Panc1 (cell line): Measurements from ENCODE around the gene ITGA2B. TPM values are rescaled to one million over a fixed set of nuclear protein-coding genes. Genes with fewer than 3 reads are reported as not detected.

Experiments
- total RNA-seq: library from RNA; stranded (reverse); gene quantifications from one replicate; pipeline ENCODE4 v1.2.1, GENCODE V29; 2021; ENCODE audit not compliant: unreplicated experiment

ITGA2B gene
- total RNA-seq, 1 experiment from 2014 or later = 2.4 TPM

Other genes starting within 250 kb of the ITGA2B start
- 7.8 TPM for gene HROB, start 247.7 kb downstream of the ITGA2B start, total RNA-seq
- gene ASB16, start 218.9 kb downstream of the ITGA2B start, total RNA-seq = not detected
- 30.7 TPM for gene TMUB2, start 202.7 kb downstream of the ITGA2B start, total RNA-seq
- gene ATXN7L3, start 189.8 kb downstream of the ITGA2B start, total RNA-seq = 69.8 TPM
- gene UBTF, start 170.0 kb downstream of the ITGA2B start, total RNA-seq = 116 TPM
- gene SLC4A1, start 121.5 kb downstream of the ITGA2B start, total RNA-seq = not detected
- 3.6 TPM for gene RUNDC3A, start 81.0 kb downstream of the ITGA2B start, total RNA-seq
- 138 TPM for gene SLC25A39, start 64.8 kb downstream of the ITGA2B start, total RNA-seq
- 304 TPM for gene GRN, start 44.3 kb downstream of the ITGA2B start, total RNA-seq
- gene FAM171A2, start 25.8 kb downstream of the ITGA2B start, total RNA-seq = 7.6 TPM
- gene GPATCH8, start 113.8 kb upstream of the ITGA2B start, total RNA-seq = 30.8 TPM
- 35.4 TPM for gene FZD2, start 167.8 kb upstream of the ITGA2B start, total RNA-seq